OCI-LY3 (cell line): ENCODE results near the gene CFAP57.

Source experiments
- H2AFZ ChIP-seq: fragments of 200-600, 300-600 bp; shearing (Covaris generic); 2 replicates; pipeline ENCODE4 v1.6.0; 2014; ENCODE audit warnings: antibody characterized with exemption, low read depth, low read length
- H3K27ac ChIP-seq: fragments of 200-600, 300-600 bp; sonication (generic); 2 replicates; pipeline ENCODE4 v1.5.1; 2014; ENCODE audit warnings: mild to moderate bottlenecking, low read length, moderate library complexity, mixed read lengths
- H3K27me3 ChIP-seq: fragments of 200-600, 300-600 bp; sonication (generic); 2 replicates; pipeline ENCODE4 v1.6.1; 2014; ENCODE audit warnings: low read depth, low read length, mixed read lengths
- H3K36me3 ChIP-seq: fragments of 200-600, 300-600 bp; sonication (generic); replicated peaks from 2 replicates; pipeline ENCODE3; 2014; ENCODE audit warnings: low read depth, low read length, mixed read lengths
- H3K4me1 ChIP-seq: fragments of 300-600, 200-600 bp; sonication (generic); 2 replicates; pipeline ENCODE4 v1.6.1; 2014; ENCODE audit warnings: low read length, mixed read lengths
- H3K4me2 ChIP-seq: fragments of 200-600, 300-600 bp; sonication (generic); 2 replicates; pipeline ENCODE4 v1.6.1; 2014; ENCODE audit warnings: low read length, mixed read lengths
- H3K4me3 ChIP-seq: fragments of 300-600, 200-600 bp; sonication (generic); 2 replicates; pipeline ENCODE4 v1.5.1; 2014; ENCODE audit warnings: antibody characterized with exemption, mild to moderate bottlenecking, low read length, moderate library complexity
- H3K79me2 ChIP-seq: fragments of 300-600, 200-600 bp; shearing (Covaris generic); 2 replicates; pipeline ENCODE4 v1.6.1; 2014; ENCODE audit warnings: mild to moderate bottlenecking, low read length, mixed read lengths
- H3K9ac ChIP-seq: fragments of 300-600, 200-600 bp; shearing (Covaris generic); 2 replicates; pipeline ENCODE4 v1.6.0; 2014; ENCODE audit warnings: mild to moderate bottlenecking, low read length, moderate library complexity
- H3K9me3 ChIP-seq: fragments of 200-600, 300-600 bp; shearing (Covaris generic); 2 replicates; pipeline ENCODE4 v1.6.1; 2014; ENCODE audit warnings: low read length, mixed read lengths; ENCODE audit not compliant: insufficient read depth
- H4K20me1 ChIP-seq: fragments of 200-600, 300-600 bp; sonication (generic); 2 replicates; pipeline ENCODE4 v1.6.1; 2016; ENCODE audit warnings: low read length, mixed read lengths; ENCODE audit not compliant: insufficient read depth
- CTCF ChIP-seq: fragments of 200-600, 300-600 bp; sonication (generic); IDR thresholded peaks from 2 replicates; pipeline ENCODE4 v1.5.1; 2014; ENCODE audit warnings: antibody characterized with exemption, low read length, low read depth
- EZH2phosphoT487 ChIP-seq: fragments of 200-600 bp; shearing (Covaris generic); IDR thresholded peaks from 2 replicates; pipeline ENCODE4 v1.6.1; 2018; ENCODE audit warnings: antibody characterized with exemption, mixed run types, low read depth

Gene CFAP57

GRCh38 chr1:43282220-43283195 lies 110.4 kb downstream of the CFAP57 start:
- Histone ChIP-seq H3K27ac (no peak overlapping the region), H2AFZ (no peak overlapping the region), H3K9me3 (no peaks in the 10 kb centered on the region), H3K27me3 (0 out of 2 replicates have a peak, but pooled peaks cover 3% of the 10 kb centered on the region), H4K20me1 (no peaks in the 10 kb centered on the region), H3K4me3 (no peak overlapping the region), H3K4me2 (no peak overlapping the region), H3K79me2 (no peaks in the 10 kb centered on the region), H3K9ac (no peak overlapping the region), H3K4me1 (no peaks in the 10 kb centered on the region), H3K36me3 (no peaks in the 10 kb centered on the region)
- TF ChIP-seq CTCF (no peak), EZH2phosphoT487 (no peak)

DNA sequence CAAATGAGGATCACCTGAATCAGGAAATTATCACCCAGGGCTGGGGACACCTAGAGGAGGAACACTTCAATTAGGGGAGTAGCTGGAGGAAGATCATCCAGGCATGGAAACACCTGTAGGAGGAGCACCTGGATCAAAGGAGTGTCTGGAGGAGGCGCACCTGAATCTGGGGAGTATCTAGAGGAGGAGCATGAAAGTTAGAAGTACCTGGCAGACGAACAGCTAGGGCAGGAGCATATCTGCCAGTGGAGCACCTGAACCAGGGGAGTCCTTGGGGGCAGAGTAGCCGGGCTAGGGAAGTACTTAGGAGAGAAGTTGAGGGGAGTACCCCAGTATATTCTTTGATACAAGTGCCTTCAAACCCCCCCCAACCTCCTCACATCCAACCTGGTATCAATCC lies 111.9 kb downstream of the CFAP57 start:
- Histone ChIP-seq H3K9me3 (no peaks in the 10 kb centered on the region), H3K4me1 (no peaks in the 10 kb centered on the region), H3K4me2 (no peak overlapping the region), H2AFZ (no peak overlapping the region), H3K36me3 (no peaks in the 10 kb centered on the region), H3K27me3 (peaks cover 13% of the 10 kb centered on the region), H4K20me1 (no peaks in the 10 kb centered on the region), H3K27ac (no peak overlapping the region), H3K4me3 (no peak overlapping the region), H3K79me2 (no peaks in the 10 kb centered on the region), H3K9ac (no peak overlapping the region)
- no peak for TF ChIP-seq EZH2phosphoT487
- TF ChIP-seq CTCF: no peak

- Histone ChIP-seq H4K20me1 (no peaks in the 10 kb centered on the region), H3K4me3 (no peak overlapping the region), H3K27me3 (peaks cover 13% of the 10 kb centered on the region), H3K9ac (no peak overlapping the region), H3K9me3 (no peaks in the 10 kb centered on the region), H3K36me3 (no peaks in the 10 kb centered on the region), H2AFZ (no peak overlapping the region), H3K4me1 (no peaks in the 10 kb centered on the region), H3K4me2 (no peak overlapping the region), H3K79me2 (no peaks in the 10 kb centered on the region), H3K27ac (no peak overlapping the region)
- TF ChIP-seq EZH2phosphoT487 (no peak), CTCF (no peak)
Measured at GRCh38 chr1:43284546-43285110, 112.5 kb downstream of the CFAP57 start.

- Histone ChIP-seq H4K20me1 (no peaks in the 10 kb centered on the region), H3K9ac (no peak within 1 kb of the TSS), H3K9me3 (no peaks in the 10 kb centered on the region)
Measured at GRCh38 chr1:43285269-43285990, 113.3 kb downstream of the CFAP57 start, which contains the start of gene C1orf210. Gene C1orf210, minus strand, starts transcription at chr1:43285581. Its CDS starts 2,311 bp downstream, at chr1:43283270.

More at GRCh38 chr1:43285269-43285990, 113.3 kb downstream of the CFAP57 start, which contains the start of gene C1orf210:
- no peaks in the 10 kb centered on the region for H3K36me3 ChIP-seq
- no peak within 1 kb of the TSS for H2AFZ ChIP-seq
- H3K79me2 ChIP-seq: no peaks in the 10 kb centered on the region
- H3K4me3 ChIP-seq: no peak within 1 kb of the TSS
- no peak within 1 kb of the TSS for H3K4me2 ChIP-seq
- no peaks in the 10 kb centered on the region for H3K4me1 ChIP-seq
- H3K27ac ChIP-seq: no peak within 1 kb of the TSS
- no peak for TF ChIP-seq CTCF
- no peak for TF ChIP-seq EZH2phosphoT487
- H3K27me3 ChIP-seq: peaks cover 13% of the 10 kb centered on the region
